Astrocyte of the spinal cord (primary cell): ENCODE results near the gene ITPR2.

Experiments used
- DNase-seq: peaks from one replicate; pipeline ENCODE4 v3.0.0; 2011; ENCODE audit warnings: low read depth, low spot score
- H3K4me3 ChIP-seq: 2 replicates; pipeline ENCODE4 v1.5.1; 2011; ENCODE audit warnings: low read depth, mild to moderate bottlenecking, low read length, moderate library complexity
- in situ Hi-C: cut with HindIII; loops from 2 replicates; pipeline ENCODE4 v1.10.0; 2017; ENCODE audit warnings: low sequenced_read_pairs
- TF ChIP-seq, protein P1 (sequence below): IDR thresholded peaks from 2 replicates; pipeline ENCODE4 v1.5.1; 2012; ENCODE audit warnings: low read depth, mild to moderate bottlenecking, low read length, inconsistent platforms

The ITPR2 gene

GRCh38 chr12:26748741-26749431 lies 84.1 kb downstream of the ITPR2 start:
- TF ChIP-seq, protein P1, sequence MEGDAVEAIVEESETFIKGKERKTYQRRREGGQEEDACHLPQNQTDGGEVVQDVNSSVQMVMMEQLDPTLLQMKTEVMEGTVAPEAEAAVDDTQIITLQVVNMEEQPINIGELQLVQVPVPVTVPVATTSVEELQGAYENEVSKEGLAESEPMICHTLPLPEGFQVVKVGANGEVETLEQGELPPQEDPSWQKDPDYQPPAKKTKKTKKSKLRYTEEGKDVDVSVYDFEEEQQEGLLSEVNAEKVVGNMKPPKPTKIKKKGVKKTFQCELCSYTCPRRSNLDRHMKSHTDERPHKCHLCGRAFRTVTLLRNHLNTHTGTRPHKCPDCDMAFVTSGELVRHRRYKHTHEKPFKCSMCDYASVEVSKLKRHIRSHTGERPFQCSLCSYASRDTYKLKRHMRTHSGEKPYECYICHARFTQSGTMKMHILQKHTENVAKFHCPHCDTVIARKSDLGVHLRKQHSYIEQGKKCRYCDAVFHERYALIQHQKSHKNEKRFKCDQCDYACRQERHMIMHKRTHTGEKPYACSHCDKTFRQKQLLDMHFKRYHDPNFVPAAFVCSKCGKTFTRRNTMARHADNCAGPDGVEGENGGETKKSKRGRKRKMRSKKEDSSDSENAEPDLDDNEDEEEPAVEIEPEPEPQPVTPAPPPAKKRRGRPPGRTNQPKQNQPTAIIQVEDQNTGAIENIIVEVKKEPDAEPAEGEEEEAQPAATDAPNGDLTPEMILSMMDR: no peak
- peak; percentile 89 for DNase-seq
- H3K4me3 ChIP-seq: no peak overlapping the region
- in situ Hi-C loops: no loop called here

- TF ChIP-seq, protein P1: no peak
- in situ Hi-C loops: no loop called here
- no peak for DNase-seq
- H3K4me3 ChIP-seq: no peak overlapping the region
These were observed 84.6 kb downstream of the ITPR2 start for GRCh38 chr12:26748412-26748740.

GRCh38 chr12:26746121-26746714 lies 86.8 kb downstream of the ITPR2 start:
- H3K4me3 ChIP-seq: no peak overlapping the region
- DNase-seq: peak; percentile 84
- TF ChIP-seq, protein P1: no peak
- in situ Hi-C loops: no loop called here

DNA sequence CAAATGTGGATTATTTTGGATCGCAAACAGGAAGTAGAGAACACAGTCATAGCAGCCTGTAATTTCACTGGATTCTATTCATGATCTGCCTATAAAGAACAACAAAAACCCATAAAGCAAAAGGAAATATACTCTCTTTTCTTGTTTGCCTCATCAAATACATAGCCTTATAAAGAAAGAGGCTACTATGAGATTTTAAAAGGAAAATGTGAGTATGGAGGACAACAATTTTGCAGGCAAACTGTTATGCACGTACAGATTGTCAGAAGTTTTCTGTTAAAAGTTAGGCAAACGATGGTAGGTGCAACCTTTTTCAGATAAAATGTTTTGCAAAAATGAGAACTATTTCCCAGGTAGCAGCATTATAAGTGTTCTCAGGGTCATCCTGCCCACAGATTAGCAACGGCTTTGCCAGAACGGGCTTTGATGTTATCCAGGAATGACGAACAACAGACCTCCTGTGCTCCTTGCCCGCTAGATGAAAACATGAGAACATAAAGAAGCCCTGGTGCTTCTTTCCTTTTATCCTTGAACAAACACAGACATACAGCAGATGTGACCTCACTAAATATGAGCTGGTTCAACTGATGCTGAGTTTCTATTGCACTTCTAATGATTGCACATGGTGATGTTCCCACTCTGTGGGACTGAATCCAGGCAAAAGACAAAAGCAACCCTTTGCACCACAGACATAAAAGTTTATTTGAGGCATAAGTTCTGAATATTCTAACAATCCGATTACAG lies 88.1 kb downstream of the ITPR2 start:
- TF ChIP-seq, protein P1: no peak
- in situ Hi-C loops: no loop called here
- H3K4me3 ChIP-seq: no peak overlapping the region
- peak; percentile 88 for DNase-seq

DNA sequence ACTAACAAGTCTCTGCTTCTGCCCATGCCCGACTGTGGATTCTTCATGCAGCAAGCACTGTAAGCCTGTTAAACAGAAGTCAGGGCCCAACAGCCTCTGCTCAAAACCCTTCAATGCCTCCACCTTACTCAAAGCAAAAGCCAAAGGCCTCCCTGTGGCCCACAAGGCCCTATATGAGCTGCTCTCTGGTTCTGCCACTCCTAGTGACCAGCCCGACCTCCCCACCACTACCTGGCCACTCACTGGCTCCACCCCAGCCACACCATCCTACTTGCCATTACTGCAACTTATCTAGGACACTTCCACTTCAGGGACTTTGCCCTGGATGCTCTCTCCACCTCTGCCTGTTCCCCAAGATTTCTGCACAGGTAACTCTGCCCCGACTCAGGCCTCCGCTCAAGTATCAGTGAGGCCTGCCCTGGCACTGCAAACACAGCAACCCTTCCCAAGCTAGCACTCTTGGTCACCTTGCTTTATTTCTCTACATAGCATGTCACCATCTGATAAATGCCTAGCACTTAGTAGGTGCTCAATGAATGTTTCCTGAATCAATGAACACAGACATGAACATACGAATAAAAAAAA lies 88.9 kb downstream of the ITPR2 start:
- TF ChIP-seq, protein P1: no peak
- DNase-seq: no peak
- no peak overlapping the region for H3K4me3 ChIP-seq
- in situ Hi-C loops: no loop called here

- TF ChIP-seq, protein P1: no peak
- in situ Hi-C loops: no loop called here
- DNase-seq: no peak
These were observed 91.3 kb downstream of the ITPR2 start for GRCh38 chr12:26741584-26742227.

More at GRCh38 chr12:26741584-26742227, 91.3 kb downstream of the ITPR2 start:
- H3K4me3 ChIP-seq: no peak overlapping the region
